Sigmoid colon (tissue), 4 donors: ENCODE results near the gene SGPP2.

ENCODE experiments used
- EP300 ChIP-seq, 4 donors: sonication (generic); formaldehyde crosslinking; IDR thresholded peaks; one replicate each; pipeline ENCODE4 v1.6.1; 2017; ENCODE audit warnings: antibody characterized with exemption in 4 of 4
- POLR2A ChIP-seq, 2 donors: fragments of 450-650 bp; IDR thresholded peaks; one replicate each; pipeline ENCODE4 v1.6.1; 2016; ENCODE audit warnings: antibody characterized with exemption in 2 of 2, mild to moderate bottlenecking in 2 of 2, moderate library complexity in 2 of 2
- POLR2AphosphoS5 ChIP-seq, 4 donors: sonication (generic); formaldehyde crosslinking; IDR thresholded peaks; one replicate each; pipeline ENCODE4 v1.6.1; 2017; ENCODE audit warnings: antibody characterized with exemption in 4 of 4
- TF ChIP-seq, protein P1 (sequence below), 4 experiments: fragments of 450-650 bp in 3 of 4; fragments of 200-600 bp in 1 of 4; IDR thresholded peaks; one replicate each; pipeline ENCODE4 v1.5.1; 2016 to 2019; ENCODE audit warnings: antibody characterized with exemption in 4 of 4, mild to moderate bottlenecking in 3 of 4, moderate library complexity in 2 of 4

DNA sequence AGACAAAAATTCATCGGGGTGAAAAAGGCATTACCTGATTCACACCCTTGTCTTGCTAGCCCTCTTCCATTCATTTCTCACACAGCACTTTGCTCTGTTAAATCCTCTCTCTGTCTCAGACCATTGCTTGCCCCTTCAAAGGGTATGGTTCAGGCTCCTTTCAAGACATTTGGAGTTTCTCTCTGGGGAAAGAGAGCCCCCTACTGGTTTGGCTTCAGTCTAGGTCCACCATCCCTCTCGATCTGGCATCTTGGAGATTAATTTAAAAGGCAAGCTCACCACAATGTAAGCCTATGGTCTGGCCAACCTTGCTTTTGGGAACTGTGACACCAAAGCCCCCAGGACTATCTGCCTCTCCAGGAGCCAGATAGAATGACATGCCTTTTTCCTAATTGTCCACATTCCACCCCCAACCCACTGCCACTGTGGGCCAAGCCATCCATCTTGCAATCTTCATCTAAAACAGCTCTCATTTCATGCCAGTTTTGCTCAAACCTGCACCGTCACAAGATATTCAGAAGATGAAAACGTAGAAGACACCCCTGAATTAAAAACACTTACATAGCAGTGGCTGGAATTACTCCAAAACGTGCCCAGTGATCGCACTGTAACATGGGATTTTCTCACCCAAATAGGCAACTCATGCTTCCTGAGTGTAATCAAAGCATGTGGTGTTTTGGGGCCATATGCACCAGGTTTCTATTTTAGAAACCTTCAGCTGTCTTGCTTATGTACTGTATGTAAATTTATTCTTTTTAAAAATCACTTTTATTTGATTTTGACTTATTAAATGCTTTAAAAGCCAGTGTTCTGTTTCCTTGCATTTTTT, 137.7 kb downstream of the SGPP2 start:
- TF ChIP-seq, protein P1, sequence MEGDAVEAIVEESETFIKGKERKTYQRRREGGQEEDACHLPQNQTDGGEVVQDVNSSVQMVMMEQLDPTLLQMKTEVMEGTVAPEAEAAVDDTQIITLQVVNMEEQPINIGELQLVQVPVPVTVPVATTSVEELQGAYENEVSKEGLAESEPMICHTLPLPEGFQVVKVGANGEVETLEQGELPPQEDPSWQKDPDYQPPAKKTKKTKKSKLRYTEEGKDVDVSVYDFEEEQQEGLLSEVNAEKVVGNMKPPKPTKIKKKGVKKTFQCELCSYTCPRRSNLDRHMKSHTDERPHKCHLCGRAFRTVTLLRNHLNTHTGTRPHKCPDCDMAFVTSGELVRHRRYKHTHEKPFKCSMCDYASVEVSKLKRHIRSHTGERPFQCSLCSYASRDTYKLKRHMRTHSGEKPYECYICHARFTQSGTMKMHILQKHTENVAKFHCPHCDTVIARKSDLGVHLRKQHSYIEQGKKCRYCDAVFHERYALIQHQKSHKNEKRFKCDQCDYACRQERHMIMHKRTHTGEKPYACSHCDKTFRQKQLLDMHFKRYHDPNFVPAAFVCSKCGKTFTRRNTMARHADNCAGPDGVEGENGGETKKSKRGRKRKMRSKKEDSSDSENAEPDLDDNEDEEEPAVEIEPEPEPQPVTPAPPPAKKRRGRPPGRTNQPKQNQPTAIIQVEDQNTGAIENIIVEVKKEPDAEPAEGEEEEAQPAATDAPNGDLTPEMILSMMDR (IDR thresholded peaks at IDR 0.05), result peak; percentile 32 to 69 (median 46)
- TF ChIP-seq EP300 (IDR thresholded peaks at IDR 0.05), result no peak
- no peak for TF ChIP-seq POLR2A (IDR thresholded peaks at IDR 0.05)
- no peak for TF ChIP-seq POLR2AphosphoS5 (IDR thresholded peaks at IDR 0.05)
